Activated B cell treated with CpG ODN at 0.5 μM for 24 hours (primary cell): ENCODE measurements around the gene LTN1. TPM values are rescaled to one million over a fixed set of nuclear protein-coding genes. Genes with fewer than 3 reads are reported as not detected.

ENCODE experiments used
- ATAC-seq: fragments of 200-7000 bp; cut with Tn5 transposase; one replicate; pipeline ENCODE4 v1.10.0; 2021; ENCODE audit warnings: low read depth, mild to moderate bottlenecking, moderate library complexity
- CTCF ChIA-PET: fragments of 350-600 bp; sonication (Branson Sonifier 250); formaldehyde crosslinking; loops from one replicate; lab custom pipeline; 2021; ENCODE audit warnings: antibody characterized with exemption; lab: Charles Lee
- POLR2A ChIA-PET: fragments of 350-600 bp; sonication (Branson Sonifier 250); formaldehyde crosslinking; loops from one replicate; lab custom pipeline; 2021; ENCODE audit warnings: antibody characterized with exemption; lab: Charles Lee
- DNase-seq: peaks from one replicate; pipeline ENCODE4 v3.0.0; 2022
- H3K27ac Mint-ChIP-seq: one replicate; pipeline ENCODE4 v1.8.0; 2020; ENCODE audit warnings: mixed read lengths
- H3K27me3 Mint-ChIP-seq: one replicate; pipeline ENCODE4 v1.8.0; 2021; ENCODE audit warnings: mixed read lengths
- H3K36me3 Mint-ChIP-seq: one replicate; pipeline ENCODE4 v1.8.0; 2021; ENCODE audit warnings: low read depth, mixed read lengths
- H3K4me1 Mint-ChIP-seq: one replicate; pipeline ENCODE4 v1.8.0; 2021; ENCODE audit warnings: mixed read lengths
- H3K4me3 Mint-ChIP-seq: one replicate; pipeline ENCODE4 v1.8.0; 2020; ENCODE audit warnings: mild to moderate bottlenecking, mixed read lengths
- H3K9me3 Mint-ChIP-seq: one replicate; pipeline ENCODE4 v1.8.0; 2020; ENCODE audit warnings: mixed read lengths
- intact Hi-C: fragments of 100-400 bp; cut with micrococcal nuclease; formaldehyde crosslinking; loops from one replicate; pipeline ENCODE4 v1.15.1; 2024
- total RNA-seq: library from RNA; stranded (reverse); gene quantifications from 2 replicates; pipeline ENCODE4 v1.2.3, GENCODE V29; 2022
- TF ChIP-seq, protein P1 (sequence below): fragments of 200-600 bp; IDR thresholded peaks from one replicate; pipeline ENCODE4 v1.8.0; 2022; ENCODE audit warnings: antibody characterized with exemption, mild to moderate bottlenecking

Gene LTN1
- total RNA-seq, 1 donor from 2014 or later, result 25.8 TPM

GRCh38 chr21:28904961-28905435 is 87.7 kb downstream of the LTN1 start:
- ATAC-seq (no peak), DNase-seq (no peak)
- no peak overlapping the region for H3K4me3 Mint-ChIP-seq
- intact Hi-C loops, result no loop called here
- H3K27ac Mint-ChIP-seq, result no peak overlapping the region
- CTCF ChIA-PET, result no interaction called here
- H3K9me3 Mint-ChIP-seq, result peaks cover 5% of the 10 kb centered on the region
- POLR2A ChIA-PET, result no interaction called here
- TF ChIP-seq, protein P1, sequence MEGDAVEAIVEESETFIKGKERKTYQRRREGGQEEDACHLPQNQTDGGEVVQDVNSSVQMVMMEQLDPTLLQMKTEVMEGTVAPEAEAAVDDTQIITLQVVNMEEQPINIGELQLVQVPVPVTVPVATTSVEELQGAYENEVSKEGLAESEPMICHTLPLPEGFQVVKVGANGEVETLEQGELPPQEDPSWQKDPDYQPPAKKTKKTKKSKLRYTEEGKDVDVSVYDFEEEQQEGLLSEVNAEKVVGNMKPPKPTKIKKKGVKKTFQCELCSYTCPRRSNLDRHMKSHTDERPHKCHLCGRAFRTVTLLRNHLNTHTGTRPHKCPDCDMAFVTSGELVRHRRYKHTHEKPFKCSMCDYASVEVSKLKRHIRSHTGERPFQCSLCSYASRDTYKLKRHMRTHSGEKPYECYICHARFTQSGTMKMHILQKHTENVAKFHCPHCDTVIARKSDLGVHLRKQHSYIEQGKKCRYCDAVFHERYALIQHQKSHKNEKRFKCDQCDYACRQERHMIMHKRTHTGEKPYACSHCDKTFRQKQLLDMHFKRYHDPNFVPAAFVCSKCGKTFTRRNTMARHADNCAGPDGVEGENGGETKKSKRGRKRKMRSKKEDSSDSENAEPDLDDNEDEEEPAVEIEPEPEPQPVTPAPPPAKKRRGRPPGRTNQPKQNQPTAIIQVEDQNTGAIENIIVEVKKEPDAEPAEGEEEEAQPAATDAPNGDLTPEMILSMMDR, result no peak
- H3K36me3 Mint-ChIP-seq, result no peaks in the 10 kb centered on the region
- no peaks in the 10 kb centered on the region for H3K4me1 Mint-ChIP-seq
- H3K27me3 Mint-ChIP-seq, result peaks cover 22% of the 10 kb centered on the region

GRCh38 chr21:28903448-28903847 is 89.2 kb downstream of the LTN1 start:
- peaks cover 20% of the 10 kb centered on the region for H3K27me3 Mint-ChIP-seq
- TF ChIP-seq, protein P1, result no peak
- CTCF ChIA-PET, result no interaction called here
- POLR2A ChIA-PET, result no interaction called here
- no peak overlapping the region for H3K27ac Mint-ChIP-seq
- H3K4me1 Mint-ChIP-seq, result no peaks in the 10 kb centered on the region
- intact Hi-C loops, result no loop called here
- no peaks in the 10 kb centered on the region for H3K36me3 Mint-ChIP-seq
- DNase-seq (no peak), ATAC-seq (no peak)
- peaks cover 5% of the 10 kb centered on the region for H3K9me3 Mint-ChIP-seq
- no peak overlapping the region for H3K4me3 Mint-ChIP-seq

GRCh38 chr21:28900481-28900880 is 92.2 kb downstream of the LTN1 start:
- H3K36me3 Mint-ChIP-seq, result no peaks in the 10 kb centered on the region
- TF ChIP-seq, protein P1, result no peak
- ChIA-PET POLR2A (interaction anchor here (0.8 kb wide), 1 partner anchor 20 kb away, joined by 4 read pairs; no protein-coding TSS in a partner anchor), CTCF (no interaction called here)
- DNase-seq, result no peak
- H3K9me3 Mint-ChIP-seq, result peaks cover 6% of the 10 kb centered on the region
- H3K4me3 Mint-ChIP-seq, result no peak overlapping the region
- H3K27me3 Mint-ChIP-seq, result peaks cover 29% of the 10 kb centered on the region
- intact Hi-C loops, result no loop called here
- no peaks in the 10 kb centered on the region for H3K4me1 Mint-ChIP-seq
- no peak for ATAC-seq
- no peak overlapping the region for H3K27ac Mint-ChIP-seq

DNA sequence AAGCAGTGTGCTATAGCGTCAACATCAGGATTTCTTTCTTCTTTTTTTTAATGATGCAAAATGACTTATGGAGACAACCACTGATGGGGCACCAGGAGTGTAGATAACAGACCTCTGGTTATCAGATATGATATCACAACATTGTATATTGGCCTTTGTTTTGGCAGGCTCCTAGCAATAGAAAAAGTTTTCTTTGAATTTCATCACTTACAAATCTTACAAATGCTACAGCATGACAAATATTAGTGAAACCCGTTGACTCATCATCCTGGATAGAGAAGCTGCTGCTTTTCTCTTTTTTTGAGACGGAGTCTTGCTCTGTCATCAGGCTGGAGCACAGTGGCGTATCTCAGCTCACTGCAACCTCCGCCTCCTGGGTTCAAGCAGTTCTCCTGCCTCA is 92.9 kb downstream of the LTN1 start:
- POLR2A ChIA-PET, result no interaction called here
- H3K36me3 Mint-ChIP-seq, result no peaks in the 10 kb centered on the region
- CTCF ChIA-PET, result no interaction called here
- H3K27ac Mint-ChIP-seq, result no peak overlapping the region
- ATAC-seq, result no peak
- no peak overlapping the region for H3K4me3 Mint-ChIP-seq
- H3K27me3 Mint-ChIP-seq, result peaks cover 30% of the 10 kb centered on the region
- no peak for DNase-seq
- TF ChIP-seq, protein P1, result no peak
- peaks cover 6% of the 10 kb centered on the region for H3K9me3 Mint-ChIP-seq
- H3K4me1 Mint-ChIP-seq, result no peaks in the 10 kb centered on the region
- intact Hi-C loops, result no loop called here

GRCh38 chr21:28899220-28899619 is 93.5 kb downstream of the LTN1 start:
- no peak for DNase-seq
- Mint-ChIP-seq H3K9me3 (peaks cover 6% of the 10 kb centered on the region), H3K4me3 (no peak overlapping the region), H3K4me1 (no peaks in the 10 kb centered on the region), H3K27me3 (peaks cover 30% of the 10 kb centered on the region), H3K27ac (no peak overlapping the region), H3K36me3 (no peaks in the 10 kb centered on the region)
- ChIA-PET POLR2A (no interaction called here), CTCF (no interaction called here)
- intact Hi-C loops, result no loop called here
- TF ChIP-seq, protein P1, result no peak
- ATAC-seq, result no peak
